Smooth muscle cell (in vitro differentiated cells): Measurements from ENCODE around the gene PILRB. TPM values are rescaled to one million over a fixed set of nuclear protein-coding genes. Genes with fewer than 3 reads are reported as not detected.

ENCODE experiments used
- DNase-seq: peaks from one replicate; lab custom pipeline; 2025; ENCODE audit not compliant: unreplicated experiment; lab: John Stamatoyannopoulos, UW
- H2AFZ ChIP-seq: fragments of 200-600 bp; sonication (generic); 2 replicates; pipeline ENCODE4 v1.6.0; 2016; ENCODE audit warnings: antibody characterized with exemption, low read depth, mild to moderate bottlenecking
- H3F3A ChIP-seq: fragments of 200-600 bp; sonication (generic); 2 replicates; pipeline ENCODE4 v1.6.0; 2017; ENCODE audit warnings: antibody characterized with exemption, low read depth
- H3K27ac ChIP-seq: fragments of 200-600 bp; sonication (generic); 2 replicates; pipeline ENCODE4 v1.5.1; 2016; ENCODE audit warnings: low read depth, mild to moderate bottlenecking
- H3K27me3 ChIP-seq: fragments of 200-600 bp; sonication (generic); 2 replicates; pipeline ENCODE4 v1.6.1; 2016; ENCODE audit warnings: low read depth, mild to moderate bottlenecking
- H3K36me3 ChIP-seq: fragments of 200-600 bp; sonication (generic); 2 replicates; pipeline ENCODE4 v1.5.1; 2016; ENCODE audit warnings: low read depth
- H3K4me1 ChIP-seq: fragments of 200-600 bp; sonication (generic); 2 replicates; pipeline ENCODE4 v1.5.1; 2016; ENCODE audit warnings: low read depth
- H3K4me2 ChIP-seq: fragments of 200-600 bp; sonication (generic); 2 replicates; pipeline ENCODE4 v1.6.0; 2016; ENCODE audit warnings: mild to moderate bottlenecking
- H3K4me3 ChIP-seq: fragments of 200-600 bp; sonication (generic); 2 replicates; pipeline ENCODE4 v1.5.1; 2016; ENCODE audit warnings: mild to moderate bottlenecking
- H3K79me2 ChIP-seq: fragments of 200-600 bp; sonication (generic); 2 replicates; pipeline ENCODE4 v1.6.0; 2016; ENCODE audit warnings: low read depth, mild to moderate bottlenecking
- H3K9ac ChIP-seq: fragments of 200-600 bp; sonication (generic); 2 replicates; pipeline ENCODE4 v1.6.0; 2016; ENCODE audit warnings: low read depth
- H3K9me3 ChIP-seq: fragments of 200-600 bp; sonication (generic); replicated peaks from 2 replicates; pipeline ENCODE4 v1.5.1; 2016; ENCODE audit warnings: low read depth
- H4K20me1 ChIP-seq: fragments of 200-600 bp; sonication (generic); 2 replicates; pipeline ENCODE4 v1.6.0; 2016; ENCODE audit warnings: low read depth
- CTCF ChIP-seq: fragments of 200-600 bp; sonication (generic); IDR thresholded peaks from 2 replicates; pipeline ENCODE4 v1.5.1; 2017; ENCODE audit warnings: borderline replicate concordance, mild to moderate bottlenecking, antibody characterized with exemption; ENCODE audit not compliant: insufficient read depth, poor library complexity, severe bottlenecking
- WGBS: methylation state at CpG from one replicate; pipeline ENCODE4 v1.1.7; 2016; ENCODE audit warnings: low lambda C conversion rate; 5-methylcytosine and 5-hydroxymethylcytosine counted together
- polyA plus RNA-seq: library from polyadenylated mRNA; unstranded; fragments of >200 nt; fragmentation: Nextera tagmentation; extraction: Ambion mirVana; gene quantifications from 2 replicates; pipeline ENCODE4 v1.2.1, GENCODE V29; 2016
- total RNA-seq: library from RNA; depleted of rRNA; stranded (reverse); fragments of >200 nt; gene quantifications from 2 replicates; pipeline ENCODE4 v1.2.3, GENCODE V29; 2014

PILRB gene
- total and polyA plus RNA-seq, 2 experiments from 2014 or later: 10.1 to 12.0 TPM

- Histone ChIP-seq H3K4me2 (no peak overlapping the region), H3K36me3 (no peaks in the 10 kb centered on the region), H3K9ac (no peak overlapping the region), H3K27me3 (no peaks in the 10 kb centered on the region), H3K4me3 (no peak overlapping the region), H3K9me3 (no peaks in the 10 kb centered on the region), H2AFZ (no peak overlapping the region), H4K20me1 (no peaks in the 10 kb centered on the region), H3K27ac (no peak overlapping the region), H3F3A (no peaks in the 10 kb centered on the region), H3K4me1 (peaks cover 10% of the 10 kb centered on the region), H3K79me2 (no peaks in the 10 kb centered on the region)
- no peak for DNase-seq
- 92% methylated on average over 14 of the region's 16 CpGs for WGBS
- TF ChIP-seq CTCF: no peak
These were observed 8.7 kb downstream of the PILRB start for GRCh38 chr7:100366411-100367250.

- Histone ChIP-seq H3F3A (no peaks in the 10 kb centered on the region), H3K27ac (no peak overlapping the region), H3K4me2 (no peak overlapping the region), H3K36me3 (no peaks in the 10 kb centered on the region), H3K79me2 (no peaks in the 10 kb centered on the region), H4K20me1 (no peaks in the 10 kb centered on the region), H3K27me3 (no peaks in the 10 kb centered on the region), H3K4me1 (peaks cover 10% of the 10 kb centered on the region), H2AFZ (no peak overlapping the region), H3K4me3 (no peak overlapping the region), H3K9ac (no peak overlapping the region), H3K9me3 (no peaks in the 10 kb centered on the region)
- no peak for DNase-seq
- no peak for TF ChIP-seq CTCF
- 95% methylated on average over 8 of the region's 8 CpGs for WGBS
These were observed 9.3 kb downstream of the PILRB start for GRCh38 chr7:100367251-100367620.

GRCh38 chr7:100367676-100368613 lies 10.0 kb downstream of the PILRB start:
- Histone ChIP-seq H3K9me3 (no peaks in the 10 kb centered on the region), H4K20me1 (no peaks in the 10 kb centered on the region), H3K27me3 (no peaks in the 10 kb centered on the region), H3K4me2 (no peak overlapping the region), H2AFZ (no peak overlapping the region), H3K4me3 (no peak overlapping the region), H3K4me1 (peaks cover 10% of the 10 kb centered on the region), H3K79me2 (no peaks in the 10 kb centered on the region), H3K9ac (no peak overlapping the region), H3F3A (no peaks in the 10 kb centered on the region), H3K36me3 (no peaks in the 10 kb centered on the region), H3K27ac (no peak overlapping the region)
- no peak for DNase-seq
- TF ChIP-seq CTCF: no peak
- 91% methylated on average over 11 of the region's 12 CpGs for WGBS
